Putamen (tissue), 1 donor: ENCODE results near the gene IL6R.
"Not testable (repeated sequence)": the region's sequence is repeated elsewhere in the genome, so short reads cannot be mapped to it uniquely, and the experiment has no call there.

Source experiments
- DNase-seq: peaks from one replicate; pipeline ENCODE4 v3.0.0-alpha.2; 2016; ENCODE audit warnings: low spot score

The IL6R gene

DNA sequence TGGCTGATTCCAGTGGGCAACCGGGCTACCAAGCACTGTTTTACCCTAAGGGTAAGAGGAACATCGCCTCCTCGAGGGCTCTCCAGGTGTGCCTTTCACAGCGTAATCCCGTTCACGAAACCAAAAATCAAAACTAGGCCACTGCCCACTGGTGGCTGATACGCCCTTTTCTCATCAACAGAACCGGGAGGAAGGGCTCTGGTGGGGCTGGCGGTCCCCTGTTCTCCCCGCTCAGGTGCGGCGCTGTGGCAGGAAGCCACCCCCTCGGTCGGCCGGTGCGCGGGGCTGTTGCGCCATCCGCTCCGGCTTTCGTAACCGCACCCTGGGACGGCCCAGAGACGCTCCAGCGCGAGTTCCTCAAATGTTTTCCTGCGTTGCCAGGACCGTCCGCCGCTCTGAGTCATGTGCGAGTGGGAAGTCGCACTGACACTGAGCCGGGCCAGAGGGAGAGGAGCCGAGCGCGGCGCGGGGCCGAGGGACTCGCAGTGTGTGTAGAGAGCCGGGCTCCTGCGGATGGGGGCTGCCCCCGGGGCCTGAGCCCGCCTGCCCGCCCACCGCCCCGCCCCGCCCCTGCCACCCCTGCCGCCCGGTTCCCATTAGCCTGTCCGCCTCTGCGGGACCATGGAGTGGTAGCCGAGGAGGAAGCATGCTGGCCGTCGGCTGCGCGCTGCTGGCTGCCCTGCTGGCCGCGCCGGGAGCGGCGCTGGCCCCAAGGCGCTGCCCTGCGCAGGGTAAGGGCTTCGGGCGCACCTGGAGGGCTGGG lies at the start of gene IL6R:
Gene IL6R (plus strand): TSS at position 360 of the 763 bp plus-strand sequence. CDS start 287 bp downstream, at position 647.
- DNase-seq, result peak; percentile 52

DNA sequence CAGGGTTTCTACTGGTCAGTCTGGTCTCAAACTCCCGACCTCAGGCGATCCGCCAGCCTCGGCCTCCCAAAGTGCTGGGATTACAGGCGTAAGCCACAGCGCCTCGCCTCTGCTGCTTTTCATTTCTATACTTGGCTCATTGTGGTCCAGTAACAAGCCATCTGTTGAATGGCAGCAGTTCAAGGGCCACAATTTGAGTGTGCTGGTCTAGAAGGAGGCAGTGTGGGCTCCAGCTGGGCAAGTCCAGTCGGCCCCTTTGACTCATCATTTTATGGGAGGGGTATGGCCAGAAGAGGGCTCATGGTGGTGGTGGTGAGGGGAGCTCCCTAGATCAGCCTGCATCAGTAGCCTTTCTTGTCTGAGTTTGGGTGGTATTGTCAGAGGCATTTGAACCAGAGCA lies 46.6 kb upstream of the IL6R start:
- no peak for DNase-seq

DNA sequence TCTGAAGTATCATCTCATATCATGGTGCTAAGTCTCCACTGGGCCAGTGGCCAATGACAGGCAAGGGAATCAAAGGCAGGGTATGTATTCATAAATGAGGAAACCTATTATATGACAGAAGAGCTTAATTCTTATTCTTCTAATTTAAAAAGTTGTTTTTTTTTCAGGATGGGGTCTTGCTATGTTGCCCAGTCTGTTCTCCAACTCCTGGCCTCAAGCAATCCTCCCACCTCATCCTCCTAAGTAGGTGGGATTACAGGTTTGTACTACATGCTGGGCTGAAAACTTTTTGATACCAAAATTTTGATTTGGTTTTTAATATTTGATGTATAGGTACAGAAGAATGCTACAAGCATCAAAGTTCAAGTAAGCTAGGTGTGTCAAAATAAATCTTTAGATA lies 44.9 kb upstream of the IL6R start:
- DNase-seq, result no peak

DNA sequence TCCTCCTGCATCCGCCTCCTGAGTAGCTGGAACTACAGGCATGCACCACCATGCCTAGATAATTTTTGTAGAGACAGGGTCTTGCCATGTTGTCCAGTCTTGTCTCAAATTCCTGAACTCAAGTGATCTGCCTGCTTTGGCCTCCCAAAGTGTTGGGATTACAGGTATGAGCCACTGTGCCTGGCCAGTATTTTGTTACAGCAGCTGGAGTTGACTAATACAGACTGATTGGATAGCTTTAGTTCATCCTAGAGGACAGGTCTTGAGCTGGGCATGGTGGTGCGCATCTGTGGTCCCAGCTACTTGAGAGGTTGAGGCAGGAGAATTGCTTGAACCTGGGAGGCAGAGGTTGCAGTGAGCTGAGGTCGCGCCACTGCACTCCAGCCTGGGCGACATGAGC lies 44.3 kb upstream of the IL6R start:
- DNase-seq, result not testable (repeated sequence)

DNA sequence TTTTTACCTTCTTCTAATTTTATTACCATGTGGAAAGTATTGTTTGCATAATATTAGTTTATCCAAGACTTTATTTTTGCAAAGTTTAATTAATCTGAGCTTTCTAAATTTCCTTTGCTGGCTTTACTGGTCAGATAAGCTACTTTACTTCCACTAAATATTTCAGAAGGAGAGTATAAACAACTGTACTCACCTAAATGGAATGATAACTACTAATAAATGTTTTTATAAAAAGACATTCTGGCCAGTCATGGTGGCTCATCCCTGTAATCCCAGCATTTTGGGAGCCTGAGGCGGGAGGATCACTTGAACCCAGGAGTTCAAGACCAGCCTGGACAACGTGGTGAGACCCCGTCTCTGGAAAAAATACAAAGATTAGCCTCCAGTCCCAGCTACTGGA lies 43.8 kb upstream of the IL6R start:
- no peak for DNase-seq

DNA sequence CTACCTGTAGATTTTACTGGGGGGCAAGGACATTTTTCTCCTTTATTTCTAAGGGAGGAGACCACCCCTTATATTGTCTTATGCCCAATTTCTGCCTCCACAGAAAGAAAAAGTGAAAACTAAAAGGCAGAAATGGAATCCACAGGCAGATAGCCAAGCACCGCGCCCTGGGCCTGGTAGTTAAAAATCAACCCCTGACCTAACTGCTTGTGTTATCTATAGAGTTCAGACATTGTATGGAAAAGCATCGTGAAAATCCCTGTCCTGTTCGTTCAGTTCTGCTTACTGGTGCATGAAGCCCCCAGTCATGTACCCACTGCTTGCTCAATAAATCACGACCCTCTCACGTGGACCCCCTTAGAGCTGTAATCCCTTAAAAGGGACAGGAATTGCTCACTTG lies 33.7 kb upstream of the IL6R start:
- no peak for DNase-seq

DNA sequence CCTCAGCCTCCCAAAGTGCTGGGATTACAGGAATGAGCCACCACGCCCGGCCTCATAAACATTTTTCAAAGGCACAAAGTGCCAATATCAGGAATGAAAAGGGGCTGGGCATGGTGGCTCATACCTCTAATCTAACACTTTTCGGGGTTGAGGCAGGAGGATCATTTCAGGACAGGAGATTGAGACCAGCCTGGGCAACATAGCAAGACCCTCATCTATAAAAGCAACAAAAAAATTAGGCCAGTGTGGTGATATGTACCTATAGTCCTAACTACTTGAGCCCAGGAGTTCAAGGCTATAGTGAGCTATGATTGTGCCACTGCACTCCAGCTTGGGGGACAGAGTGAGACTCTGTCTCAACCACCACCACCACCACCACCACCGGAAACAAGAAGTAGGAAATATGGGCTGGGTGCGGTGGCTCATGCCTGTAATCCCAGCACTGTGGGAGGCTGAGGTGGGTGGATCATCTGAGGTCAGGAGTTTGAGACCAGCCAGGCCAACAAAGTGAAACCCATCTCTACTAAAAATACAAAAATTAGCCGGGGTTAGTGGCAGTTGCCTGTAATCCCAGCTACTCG lies 31.3 kb upstream of the IL6R start:
- DNase-seq, result not testable (repeated sequence)

DNA sequence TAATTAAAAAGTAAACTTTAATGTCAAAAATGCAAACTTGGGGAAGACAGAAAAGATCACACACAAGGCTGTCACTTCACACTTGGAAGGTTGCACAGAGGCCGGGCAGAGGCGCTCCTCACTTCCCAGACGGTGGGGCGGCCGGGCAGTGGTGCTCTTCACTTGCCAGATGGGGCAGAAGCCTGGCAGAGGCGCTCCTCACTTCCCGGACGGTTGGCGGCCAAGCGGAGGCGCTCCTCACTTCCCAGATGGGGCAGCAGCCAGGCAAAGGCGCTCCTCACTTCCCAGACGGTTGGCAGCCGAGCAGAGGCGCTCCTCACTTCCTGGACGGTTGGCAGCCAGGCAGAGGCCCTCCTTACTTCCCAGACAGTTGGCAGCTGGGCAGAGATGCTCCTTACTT lies 25.8 kb upstream of the IL6R start:
- no peak for DNase-seq

DNA sequence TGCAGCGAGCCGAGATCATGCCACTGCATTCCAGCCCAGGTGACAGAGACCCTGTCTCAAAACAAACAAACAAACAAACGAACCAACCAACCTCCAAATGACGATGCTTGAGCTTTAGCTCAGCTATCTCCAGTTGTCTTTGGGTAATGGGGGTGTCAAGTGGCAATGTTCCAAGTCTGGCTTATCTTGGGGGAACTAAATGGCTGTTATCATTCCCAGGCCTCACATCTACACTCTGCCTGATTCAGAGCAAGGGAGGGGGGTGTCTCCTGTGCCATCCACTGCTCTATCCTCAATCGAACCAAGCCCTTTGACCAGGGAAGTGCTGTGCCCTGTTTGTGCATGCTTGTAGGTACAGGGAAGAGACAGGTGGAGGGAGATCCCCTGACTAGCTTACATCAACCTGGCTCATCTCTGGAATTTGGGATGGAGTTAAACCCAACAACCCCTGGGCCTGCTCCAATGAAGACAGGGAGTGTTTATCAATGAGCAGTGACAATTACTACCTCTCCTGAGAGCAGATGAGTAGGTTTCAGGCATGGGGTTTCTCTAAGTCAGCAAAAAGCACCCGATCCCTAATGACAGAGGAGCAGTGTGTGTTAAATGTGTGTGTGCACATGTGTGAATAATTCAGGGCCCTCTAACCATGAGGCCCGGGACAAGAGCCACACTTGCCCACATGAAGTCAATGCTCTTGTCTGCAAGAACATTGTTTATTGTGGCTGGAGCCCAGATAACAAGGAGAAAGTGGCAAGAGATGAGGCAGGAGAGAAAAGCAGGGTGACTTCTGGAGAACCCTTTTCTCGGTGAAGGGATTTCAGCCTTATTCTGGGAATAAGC lies 20.3 kb upstream of the IL6R start:
- DNase-seq, result no peak

DNA sequence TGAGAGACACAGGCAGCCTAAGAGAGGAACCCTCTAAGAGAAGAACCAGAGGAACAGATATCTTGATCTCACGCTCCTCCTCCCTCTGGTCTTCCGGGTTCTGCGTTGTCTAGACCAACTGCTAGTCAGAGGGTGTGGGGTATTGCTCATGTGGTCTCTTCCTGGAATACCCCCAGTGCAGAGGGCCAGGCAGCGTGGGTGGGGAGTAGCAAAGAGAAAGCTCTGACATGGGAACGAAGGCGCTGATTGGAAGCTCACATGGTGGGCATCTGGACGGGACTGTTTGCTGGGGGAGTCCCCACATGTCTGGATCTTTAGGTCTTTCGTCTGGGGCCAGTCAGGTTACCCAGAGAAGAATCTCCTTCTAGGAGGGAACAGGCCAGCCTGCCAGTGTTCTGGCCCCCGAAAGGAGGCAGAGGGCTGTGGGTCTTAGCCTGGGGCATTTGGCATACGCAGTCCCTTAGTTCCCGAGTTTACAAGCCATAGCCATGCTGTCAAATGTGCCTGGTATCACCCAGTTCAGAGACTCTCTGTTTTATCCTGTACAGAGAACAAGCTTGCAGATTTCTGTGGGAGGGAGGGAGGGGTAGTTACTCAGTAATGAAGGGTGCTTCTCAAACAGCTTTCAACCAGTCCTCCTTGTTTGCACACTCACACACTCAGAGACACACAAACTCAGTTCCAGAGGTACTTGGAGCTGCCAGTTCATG lies 18.3 kb upstream of the IL6R start:
- no peak for DNase-seq

DNA sequence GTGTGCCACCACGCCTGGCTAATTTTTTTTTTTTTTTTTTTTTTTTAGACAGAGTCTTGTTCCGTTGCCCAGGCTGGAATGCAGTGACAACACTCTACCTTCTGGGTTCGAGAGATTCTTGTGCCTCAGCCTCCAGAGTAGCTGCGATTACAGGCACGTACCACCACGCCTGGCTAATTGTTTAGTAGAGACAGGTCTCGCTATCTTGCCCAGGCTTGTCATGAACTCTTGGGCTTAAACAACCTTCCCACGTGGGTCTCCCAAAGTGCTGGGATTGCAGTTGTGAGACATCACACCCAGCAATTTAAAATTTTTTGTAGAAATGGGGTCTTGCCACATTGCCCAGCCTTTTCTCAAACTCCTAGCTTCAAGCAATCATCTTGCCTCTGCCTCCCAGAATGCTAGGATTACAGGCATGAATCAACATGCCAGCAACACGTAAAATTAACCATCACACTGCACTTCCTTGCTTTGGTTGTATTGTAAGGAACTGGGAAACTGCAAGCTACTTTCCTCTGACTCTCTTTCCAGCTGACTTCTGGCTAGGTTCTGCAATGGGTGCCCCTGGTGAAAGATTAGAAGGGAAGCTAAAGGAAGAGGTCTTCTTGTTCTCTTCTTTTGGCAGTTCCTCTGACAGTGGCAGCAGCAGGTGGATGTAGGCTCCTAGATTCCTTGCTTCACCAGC lies 13.9 kb upstream of the IL6R start:
- DNase-seq, result no peak

DNA sequence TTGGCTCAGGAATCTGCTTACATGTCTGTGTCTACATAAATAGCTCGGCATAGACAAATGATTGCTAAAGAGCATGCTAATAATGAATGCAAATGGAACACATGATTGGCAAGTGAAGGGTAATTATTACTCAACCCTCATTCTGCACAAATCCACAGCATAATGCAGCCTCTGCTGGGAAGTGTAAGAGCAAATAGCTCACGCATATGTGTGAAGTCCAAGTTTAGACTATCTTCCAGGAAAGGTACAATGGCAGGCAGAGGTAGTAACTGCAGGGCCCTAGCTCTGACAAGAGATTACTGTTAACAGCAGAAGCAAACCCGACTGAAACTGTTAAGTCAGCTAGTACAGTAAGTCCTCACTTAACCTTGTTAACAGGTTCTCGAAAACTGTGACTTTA lies 7.0 kb upstream of the IL6R start:
- DNase-seq, result no peak

DNA sequence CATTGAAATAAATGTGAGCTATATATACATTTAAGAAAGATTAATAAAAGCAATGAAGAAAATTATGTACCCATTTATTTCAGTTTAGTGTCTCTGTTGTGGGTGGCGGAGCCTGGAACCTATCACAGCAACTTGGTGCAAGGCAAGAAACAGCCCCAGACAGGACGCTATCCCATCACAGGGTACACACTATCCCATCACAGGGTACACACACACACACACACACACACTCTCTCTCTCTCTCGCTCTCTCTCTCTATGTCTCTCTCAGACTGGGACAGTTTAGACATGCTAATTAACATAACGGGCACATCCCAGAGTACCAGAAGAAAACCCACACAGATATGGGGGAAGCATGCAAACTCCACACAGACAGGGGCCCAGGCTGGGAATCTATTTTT lies 6.5 kb upstream of the IL6R start:
- no peak for DNase-seq

DNA sequence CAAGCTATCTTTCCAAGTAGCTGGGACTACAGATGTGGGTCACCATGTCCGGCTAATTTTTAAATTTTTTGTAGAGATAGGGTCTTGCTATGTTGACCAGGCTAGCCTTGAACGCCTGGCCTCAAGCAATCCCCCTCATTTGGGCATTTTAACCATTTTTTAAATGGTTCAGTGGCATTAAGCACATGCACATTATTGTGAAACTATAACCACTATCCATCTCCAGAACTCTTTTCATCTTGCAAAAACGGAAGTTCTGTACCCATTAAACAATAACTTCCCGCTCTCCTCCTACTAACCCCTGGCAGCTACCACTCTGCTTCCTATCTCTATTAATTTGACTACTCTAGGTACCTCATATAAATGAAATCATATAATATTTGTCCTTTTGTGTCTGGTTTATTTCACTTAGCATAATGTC lies 4.8 kb upstream of the IL6R start:
- no peak for DNase-seq

DNA sequence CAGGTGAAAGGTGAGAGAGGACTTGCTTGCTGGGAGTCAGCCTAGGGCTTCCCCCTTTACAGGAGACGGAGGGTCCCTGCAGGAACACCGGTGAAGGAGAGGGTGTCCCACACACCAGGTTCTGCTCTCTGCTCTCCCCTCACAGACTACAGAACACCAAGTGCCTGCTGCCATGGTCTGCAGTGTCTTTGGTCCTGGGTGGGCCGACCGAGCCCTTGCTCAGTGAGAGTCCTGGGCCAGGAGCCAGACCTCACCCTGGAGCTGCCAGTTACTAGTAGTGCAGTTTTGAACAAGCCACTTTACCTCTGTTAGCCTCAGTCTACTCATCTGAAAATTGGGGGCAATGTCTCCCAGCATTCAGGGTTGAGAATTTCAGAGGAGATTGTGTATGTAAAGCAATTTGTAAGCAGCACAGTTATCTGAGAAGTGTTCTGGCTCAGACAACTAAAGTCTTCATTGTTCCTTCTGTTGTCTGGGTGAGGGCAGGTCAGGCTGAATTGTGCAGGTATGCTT lies 2.7 kb upstream of the IL6R start:
- DNase-seq, result no peak

DNA sequence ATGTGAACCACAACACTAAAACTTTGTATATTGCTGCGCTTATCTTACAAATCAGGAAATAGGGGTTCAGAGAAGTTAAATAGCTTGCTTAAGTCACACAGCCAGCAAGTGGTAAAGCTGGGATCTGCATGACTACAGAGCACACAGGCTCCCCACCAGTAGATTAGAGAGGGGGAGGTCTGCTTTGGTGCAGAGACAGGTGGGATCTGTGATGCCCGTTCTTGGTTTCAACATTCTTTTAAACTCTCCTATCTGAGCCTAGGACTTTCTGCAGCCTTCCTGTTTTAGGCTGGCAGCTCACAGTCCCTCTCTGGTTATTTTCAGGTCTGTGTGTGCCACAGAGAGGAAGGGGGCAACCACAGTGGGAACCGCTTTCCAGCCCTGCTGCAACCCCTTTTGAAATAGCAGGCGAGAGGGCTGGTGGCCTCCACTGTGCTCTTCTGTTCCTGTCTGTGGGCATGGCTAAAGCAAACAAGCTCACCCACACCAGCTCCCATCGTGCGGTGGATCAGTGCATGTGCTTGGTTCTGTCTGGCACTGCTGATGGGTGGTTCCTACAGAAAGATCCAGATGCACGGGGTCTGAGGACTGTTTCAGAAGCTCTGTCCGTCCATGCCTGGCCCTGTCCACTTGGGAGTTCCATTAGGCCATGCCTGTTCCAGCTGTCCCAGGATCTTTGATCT lies 1.7 kb upstream of the IL6R start:
- DNase-seq, result no peak

DNA sequence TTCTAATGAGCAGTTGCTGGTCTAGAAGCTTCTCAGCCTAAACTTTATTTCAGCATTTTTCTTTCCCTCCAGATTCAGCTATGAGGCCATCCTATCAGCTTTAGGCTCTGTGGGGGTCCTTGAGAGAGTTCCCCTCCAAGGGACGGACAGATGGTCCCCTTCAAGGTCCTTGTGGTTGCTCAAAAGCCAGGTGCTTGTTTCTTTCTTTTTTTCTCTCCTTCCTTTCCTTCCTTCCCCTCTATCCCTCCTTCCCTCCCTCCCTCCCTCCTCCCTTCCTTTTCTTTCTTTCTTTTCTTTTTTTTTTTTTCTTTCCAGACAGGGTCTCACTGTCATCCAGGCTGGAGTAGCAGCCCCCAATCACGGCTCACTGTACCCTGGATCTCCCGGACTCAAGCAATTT lies 1.2 kb upstream of the IL6R start:
- DNase-seq, result no peak

DNA sequence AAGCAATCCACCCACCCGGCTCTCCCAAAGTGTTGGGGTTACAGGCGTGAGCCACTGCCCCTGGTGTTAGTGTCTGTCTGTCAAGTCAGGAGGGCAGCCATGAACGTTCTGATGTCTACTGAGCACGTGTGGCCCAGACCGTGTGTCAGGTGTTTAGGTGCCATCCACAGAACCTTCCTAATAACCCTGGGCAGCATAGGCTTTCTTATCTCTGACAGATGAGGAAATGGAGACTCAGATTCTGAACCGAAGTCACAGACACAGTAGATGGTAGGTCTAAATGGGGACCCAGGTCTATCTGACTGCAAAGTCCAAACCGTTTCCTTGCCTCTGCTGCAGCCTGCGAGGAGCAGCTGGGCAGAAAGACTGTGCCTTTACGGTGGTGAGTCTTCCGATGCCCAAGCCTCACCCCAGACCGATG lies 622 bp upstream of the IL6R start:
- no peak for DNase-seq

DNA sequence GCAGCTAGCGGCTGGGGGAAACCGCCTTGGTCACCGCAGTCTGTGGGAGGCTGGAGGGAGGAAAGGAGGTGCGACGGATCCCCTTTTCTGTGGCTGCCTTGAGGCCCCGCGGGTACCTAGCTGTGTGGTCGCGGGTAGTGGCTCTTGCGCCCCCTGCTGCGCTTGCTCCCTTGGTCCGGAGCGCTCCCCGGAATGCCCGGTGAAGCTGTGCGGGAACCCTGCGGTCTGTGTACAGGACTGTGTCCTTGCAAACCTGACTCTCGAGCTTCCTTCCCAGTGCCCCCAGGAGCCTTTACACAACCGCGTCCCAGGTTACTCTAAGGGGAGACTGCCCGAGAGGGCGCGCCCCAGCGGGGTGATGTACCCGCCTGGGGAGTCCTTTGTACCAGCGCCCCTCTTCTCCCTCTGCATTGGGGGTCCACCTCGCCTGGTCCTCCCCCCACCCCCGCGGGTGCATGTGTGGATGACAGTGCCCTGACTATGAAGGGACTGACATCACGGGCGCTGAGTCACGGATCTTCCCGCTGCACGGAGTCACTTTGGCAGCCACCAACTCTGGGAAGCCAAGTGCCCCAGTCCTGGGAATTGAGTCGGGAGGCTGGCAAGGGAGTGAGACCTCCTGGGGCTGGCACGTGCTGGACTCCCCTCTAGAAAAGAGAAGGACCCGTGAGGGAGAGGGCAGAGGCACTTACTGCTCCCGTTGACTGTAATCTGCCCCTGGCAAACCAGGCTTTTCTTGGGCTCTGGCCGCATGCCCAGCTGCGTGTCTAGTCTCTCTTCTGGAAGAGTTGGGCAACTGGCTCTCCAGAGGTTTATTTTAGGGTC lies 816 bp downstream of the IL6R start:
- DNase-seq, result peak; percentile 51

DNA sequence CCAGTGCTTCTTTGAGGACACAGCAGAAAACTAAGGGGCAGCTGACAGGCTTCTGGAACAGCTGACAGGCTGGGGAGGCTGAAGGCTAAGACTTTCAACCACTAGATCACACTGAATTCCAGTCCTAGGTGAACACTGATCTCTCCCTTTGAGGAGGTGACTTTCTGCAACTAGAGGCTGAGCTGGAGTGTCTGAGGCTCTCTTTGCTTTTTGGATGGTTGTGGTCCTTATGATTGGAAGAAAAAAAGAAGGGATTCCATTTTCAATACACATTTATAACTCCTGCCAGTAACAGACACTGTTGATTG lies 1.4 kb downstream of the IL6R start:
- no peak for DNase-seq
